Thyroid gland (tissue), 4 donors: ENCODE data around the gene CPNE9. TPM values are rescaled to one million over a fixed set of nuclear protein-coding genes. Genes with fewer than 3 reads are reported as not detected.

Source experiments
- DNase-seq, 2 donors: peaks; one replicate each; pipeline ENCODE4 v3.0.0-alpha.2; 2019
- H3K27ac ChIP-seq, 3 donors: fragments of 200-600 bp; sonication (generic); 1 replicate in 2 of 3; 2 replicates in 1 of 3; pipeline ENCODE4 v1.5.1; 2016 to 2019; ENCODE audit warnings: mild to moderate bottlenecking in 1 of 3, moderate library complexity in 1 of 3
- H3K27me3 ChIP-seq: fragments of 200-600 bp; sonication (generic); one replicate; pipeline ENCODE4 v1.5.1; 2019
- H3K36me3 ChIP-seq, 2 donors: fragments of 200-600 bp; sonication (generic); one replicate each; pipeline ENCODE4 v1.5.1; 2016 to 2019
- H3K4me1 ChIP-seq, 2 donors: fragments of 200-600 bp; sonication (generic); one replicate each; pipeline ENCODE4 v1.5.1; 2017 to 2019
- H3K4me3 ChIP-seq, 3 donors: fragments of 200-600 bp; sonication (generic); replicated peaks in 1 of 3; 1 replicate in 2 of 3; 2 replicates in 1 of 3; pipeline ENCODE4 v1.5.1; 2016; ENCODE audit warnings: mild to moderate bottlenecking in 1 of 3
- H3K9me3 ChIP-seq: fragments of 200-600 bp; sonication (generic); one replicate; pipeline ENCODE4 v1.5.1; 2017
- CTCF ChIP-seq, 6 experiments: fragments of 200-600 bp in 3 of 6; fragments of 450-650 bp in 3 of 6; sonication (generic) in 3 of 6; IDR thresholded peaks; one replicate each; pipeline ENCODE4 v1.5.1; 2016 to 2019; ENCODE audit warnings: antibody characterized with exemption in 6 of 6, mild to moderate bottlenecking in 2 of 6, inconsistent platforms in 1 of 6, moderate library complexity in 1 of 6
- POLR2A ChIP-seq, 2 donors: fragments of 450-650 bp; IDR thresholded peaks; one replicate each; pipeline ENCODE4 v1.6.1; 2017; ENCODE audit warnings: antibody characterized with exemption in 2 of 2, mild to moderate bottlenecking in 2 of 2, moderate library complexity in 1 of 2
- WGBS, 2 donors: methylation state at CpG; one replicate each; pipeline ENCODE4 v1.1.5; 2017; 5-methylcytosine and 5-hydroxymethylcytosine counted together
- intact Hi-C: fragments of 100-400 bp; cut with DNase I; formaldehyde crosslinking; loops from one replicate; pipeline ENCODE4 v1.15.1; 2023
- total RNA-seq, 4 donors: library from RNA; depleted of rRNA; stranded (reverse); fragments of >200 nt; gene quantifications; one replicate each; pipeline ENCODE4 v1.2.3, GENCODE V29; 2016

The CPNE9 gene
- total RNA-seq, 4 donors from 2014 or later: not detected

DNA sequence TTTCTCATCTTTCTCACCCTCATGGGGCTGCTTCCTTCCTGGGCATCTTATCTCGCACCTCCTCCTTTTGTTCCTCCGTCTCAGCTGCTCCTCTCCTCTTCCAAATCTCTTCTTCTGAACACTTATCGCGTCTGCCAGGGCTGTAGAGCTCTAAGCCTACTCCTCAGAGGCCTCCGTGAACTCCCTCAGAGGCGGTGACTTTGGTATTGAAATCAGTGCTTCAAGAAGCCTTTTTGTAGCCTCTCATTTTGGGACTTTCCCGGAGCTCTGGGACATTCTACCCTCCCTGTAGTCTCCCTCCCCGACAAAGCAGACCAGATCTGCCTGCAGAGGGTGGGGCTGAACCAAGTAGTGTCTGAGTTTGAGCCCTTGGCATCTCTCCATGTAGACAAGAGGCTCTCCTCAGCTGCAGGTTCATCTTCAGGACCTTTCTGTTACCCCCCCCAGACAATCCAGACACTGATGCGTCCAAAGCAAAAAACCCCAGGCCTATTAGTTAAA, 17.5 kb upstream of the CPNE9 start:
- TF ChIP-seq CTCF (IDR thresholded peaks at IDR 0.05) (no peak), POLR2A (IDR thresholded peaks at IDR 0.05) (no peak)
- 83 to 93% methylated on average over 9 of the region's 9 CpGs for whole genome bisulfite sequencing, 2 donors
- no peaks in the 10 kb centered on the region for H3K4me1 ChIP-seq
- H3K27ac ChIP-seq: no peak overlapping the region
- intact Hi-C loops: no loop called here
- H3K27me3 ChIP-seq: no peaks in the 10 kb centered on the region
- H3K4me3 ChIP-seq: no peak overlapping the region
- peaks cover 92 to 95% of the 10 kb centered on the region in 2 donors for H3K36me3 ChIP-seq
- DNase-seq: no peak
- H3K9me3 ChIP-seq: no peaks in the 10 kb centered on the region

- DNase-seq: no peak
- intact Hi-C loops: no loop called here
- Histone ChIP-seq H3K27ac (no peak overlapping the region), H3K4me1 (no peaks in the 10 kb centered on the region), H3K4me3 (no peak overlapping the region), H3K36me3 (peaks cover 85 to 97% of the 10 kb centered on the region in 2 donors), H3K27me3 (no peaks in the 10 kb centered on the region), H3K9me3 (no peaks in the 10 kb centered on the region)
- TF ChIP-seq POLR2A (IDR thresholded peaks at IDR 0.05) (no peak), CTCF (IDR thresholded peaks at IDR 0.05) (no peak)
- 89 to 97% methylated on average over 3 of the region's 3 CpGs for WGBS, 2 donors
These were observed 16.9 kb upstream of the CPNE9 start for GRCh38 chr3:9686703-9687102.

GRCh38 chr3:9687514-9687913, 16.1 kb upstream of the CPNE9 start:
- H3K4me3 ChIP-seq: no peak overlapping the region
- H3K9me3 ChIP-seq: no peaks in the 10 kb centered on the region
- 89 to 92% methylated on average over 7 of the region's 7 CpGs for WGBS, 2 donors
- intact Hi-C loops: no loop called here
- no peak overlapping the region for H3K27ac ChIP-seq
- H3K36me3 ChIP-seq: peaks cover 83 to 97% of the 10 kb centered on the region in 2 donors
- H3K27me3 ChIP-seq: no peaks in the 10 kb centered on the region
- no peak for TF ChIP-seq POLR2A (IDR thresholded peaks at IDR 0.05)
- no peak for TF ChIP-seq CTCF (IDR thresholded peaks at IDR 0.05)
- DNase-seq: no peak
- no peaks in the 10 kb centered on the region for H3K4me1 ChIP-seq

DNA sequence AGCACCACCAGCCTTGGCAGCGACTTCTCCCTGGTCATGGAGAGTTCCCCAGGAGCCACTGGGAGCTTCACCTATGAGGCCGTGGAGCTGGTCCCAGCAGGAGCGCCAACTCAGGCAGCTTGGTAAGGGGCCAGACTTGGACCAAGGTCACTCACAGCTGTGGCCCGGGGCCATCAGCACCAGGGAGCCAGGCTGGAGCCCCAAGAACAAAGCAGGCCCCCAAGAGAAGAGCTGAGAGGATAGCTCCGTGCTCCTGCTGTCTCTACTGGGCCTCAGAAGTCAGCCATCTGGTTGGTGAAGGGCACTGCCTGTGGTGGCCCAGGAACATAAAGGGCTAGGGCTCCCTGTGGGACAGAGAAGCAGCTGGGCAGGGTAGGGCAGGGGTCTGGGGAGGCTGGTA, 14.7 kb upstream of the CPNE9 start:
- Histone ChIP-seq H3K9me3 (no peaks in the 10 kb centered on the region), H3K4me1 (no peaks in the 10 kb centered on the region), H3K27me3 (no peaks in the 10 kb centered on the region), H3K36me3 (peaks cover 83 to 95% of the 10 kb centered on the region in 2 donors), H3K4me3 (no peak overlapping the region), H3K27ac (no peak overlapping the region)
- WGBS, 2 donors: 86 to 88% methylated on average over 3 to 4 of the region's 5 CpGs
- DNase-seq: no peak
- no peak for TF ChIP-seq POLR2A (IDR thresholded peaks at IDR 0.05)
- TF ChIP-seq CTCF (IDR thresholded peaks at IDR 0.05): no peak
- intact Hi-C loops: no loop called here

GRCh38 chr3:9689757-9690156, 13.9 kb upstream of the CPNE9 start:
- Histone ChIP-seq H3K4me1 (no peaks in the 10 kb centered on the region), H3K36me3 (peaks cover 76 to 95% of the 10 kb centered on the region in 2 donors), H3K9me3 (no peaks in the 10 kb centered on the region), H3K27me3 (no peaks in the 10 kb centered on the region), H3K4me3 (no peak overlapping the region), H3K27ac (no peak overlapping the region)
- WGBS, 2 donors: 83 to 94% methylated on average over 2 to 4 of the region's 4 CpGs
- intact Hi-C loops: no loop called here
- TF ChIP-seq CTCF (IDR thresholded peaks at IDR 0.05) (no peak), POLR2A (IDR thresholded peaks at IDR 0.05) (no peak)
- DNase-seq: no peak
